ENCODE measurements around the gene STYXL2.

DNA sequence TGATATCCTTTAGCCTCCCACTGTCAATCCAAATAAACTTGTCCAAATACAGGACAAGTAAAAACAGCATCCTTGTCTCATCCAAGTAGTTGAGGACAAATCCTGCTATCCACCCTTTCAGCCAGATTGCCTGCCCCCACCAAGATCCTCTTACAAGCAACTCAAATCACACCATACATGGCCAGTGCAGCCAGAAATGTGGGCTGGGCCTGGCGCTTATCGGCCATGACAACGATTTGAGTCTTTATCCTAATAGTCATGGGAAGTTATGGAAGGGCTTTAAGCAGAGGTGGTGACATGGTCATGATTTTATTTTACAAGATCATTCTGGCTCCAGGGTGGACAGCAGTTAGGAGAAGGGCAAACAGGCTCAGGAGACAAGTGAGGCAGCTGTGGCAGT is 10.0 kb upstream of the STYXL2 start:
- TF ChIP-seq CTCF (IDR thresholded peaks at IDR 0.05) (no peak), POLR2AphosphoS5 (IDR thresholded peaks at IDR 0.05) (no peak), POLR2A (IDR thresholded peaks at IDR 0.05) (no peak)
